CD14-positive monocyte (primary cell): Measurements from ENCODE around the gene SLC30A10. TPM values are rescaled to one million over a fixed set of nuclear protein-coding genes. Genes with fewer than 3 reads are reported as not detected.

ENCODE experiments used
- DNase-seq, 3 donors: peaks; one replicate each; pipeline ENCODE4 v3.0.0-alpha.2; 2011 to 2022
- H2AFZ ChIP-seq: 2 replicates; pipeline ENCODE4 v1.6.0; 2012; ENCODE audit warnings: mild to moderate bottlenecking, low read depth, low read length, inconsistent platforms; ENCODE audit not compliant: insufficient read depth, poor library complexity, severe bottlenecking
- H3K27ac ChIP-seq, 2 donors: 1 replicate in 1 of 2; 2 replicates in 1 of 2; pipeline ENCODE4 v1.5.1; 2012 to 2013; ENCODE audit warnings: low read length in 2 of 2, control low read depth in 1 of 2, inconsistent platforms in 1 of 2, low read depth in 1 of 2, mild to moderate bottlenecking in 1 of 2
- H3K27me3 ChIP-seq, 2 donors: one replicate each; pipeline versions ENCODE4 v1.6.0 to v1.6.1; 2011 to 2013; ENCODE audit warnings: low read length in 2 of 2; ENCODE audit not compliant: control insufficient read depth in 2 of 2, insufficient read depth in 2 of 2
- H3K36me3 ChIP-seq, 2 donors: replicated peaks in 1 of 2; 1 replicate in 1 of 2; 2 replicates in 1 of 2; pipeline versions ENCODE4 v1.5.1 to v1.6.1; 2012 to 2013; ENCODE audit warnings: low read length in 2 of 2, control low read depth in 1 of 2, inconsistent platforms in 1 of 2, mild to moderate bottlenecking in 1 of 2; ENCODE audit not compliant: insufficient read depth in 2 of 2, control insufficient read depth in 1 of 2
- H3K4me1 ChIP-seq, 2 donors: 1 replicate in 1 of 2; 2 replicates in 1 of 2; pipeline versions ENCODE4 v1.5.1 to v1.6.1; 2012 to 2013; ENCODE audit warnings: low read length in 2 of 2, control low read depth in 1 of 2, inconsistent platforms in 1 of 2, mild to moderate bottlenecking in 1 of 2, moderate library complexity in 1 of 2; ENCODE audit not compliant: insufficient read depth in 2 of 2, control insufficient read depth in 1 of 2
- H3K4me2 ChIP-seq: replicated peaks from 2 replicates; pipeline ENCODE3; 2012; ENCODE audit warnings: low read length, moderate library complexity, mild to moderate bottlenecking; ENCODE audit not compliant: poor library complexity, severe bottlenecking; ENCODE audit errors: extremely low read depth
- H3K4me3 ChIP-seq, 3 experiments: fragments of 200-600 bp in 1 of 3; sonication (generic) in 1 of 3; replicated peaks in 1 of 3; 1 replicate in 2 of 3; 2 replicates in 1 of 3; pipeline ENCODE4 v1.5.1; 2011 to 2013; ENCODE audit warnings: low read length in 3 of 3, mild to moderate bottlenecking in 3 of 3, control low read depth in 2 of 3, low read depth in 2 of 3, inconsistent platforms in 1 of 3, moderate library complexity in 1 of 3
- H3K79me2 ChIP-seq: 2 replicates; pipeline ENCODE4 v1.6.0; 2012; ENCODE audit warnings: mild to moderate bottlenecking, control low read depth, inconsistent platforms, low read length, moderate library complexity; ENCODE audit not compliant: insufficient read depth
- H3K9ac ChIP-seq: 2 replicates; pipeline ENCODE4 v1.6.0; 2017; ENCODE audit warnings: low read length, mild to moderate bottlenecking; ENCODE audit not compliant: insufficient read depth, poor library complexity, severe bottlenecking
- H3K9me3 ChIP-seq, 2 donors: replicated peaks in 1 of 2; 1 replicate in 1 of 2; 2 replicates in 1 of 2; pipeline versions ENCODE4 v1.5.1 to v1.6.1; 2012 to 2013; ENCODE audit warnings: low read length in 2 of 2, control low read depth in 1 of 2; ENCODE audit not compliant: control insufficient read depth in 1 of 2, insufficient read depth in 1 of 2
- H4K20me1 ChIP-seq: 2 replicates; pipeline ENCODE4 v1.6.0; 2012; ENCODE audit warnings: mild to moderate bottlenecking, low read length, control low read depth, moderate library complexity; ENCODE audit not compliant: insufficient read depth
- H3K27ac Mint-ChIP-seq, 7 donors: one replicate each; pipeline ENCODE4 v1.8.0; 2020; ENCODE audit warnings: mild to moderate bottlenecking in 7 of 7, mixed read lengths in 7 of 7, moderate library complexity in 6 of 7, inconsistent platforms in 2 of 7
- H3K27me3 Mint-ChIP-seq, 3 donors: one replicate each; pipeline ENCODE4 v1.8.0; 2021 to 2022; ENCODE audit warnings: low read depth in 3 of 3, mild to moderate bottlenecking in 3 of 3, mixed read lengths in 3 of 3, moderate library complexity in 3 of 3, inconsistent platforms in 1 of 3
- H3K36me3 Mint-ChIP-seq, 2 donors: one replicate each; pipeline ENCODE4 v1.8.0; 2020; ENCODE audit warnings: mixed read lengths in 2 of 2, inconsistent platforms in 1 of 2, mild to moderate bottlenecking in 1 of 2
- H3K4me1 Mint-ChIP-seq: one replicate; pipeline ENCODE4 v1.8.0; 2020; ENCODE audit warnings: mild to moderate bottlenecking, mixed read lengths
- H3K4me3 Mint-ChIP-seq, 2 donors: one replicate each; pipeline ENCODE4 v1.8.0; 2020; ENCODE audit warnings: mild to moderate bottlenecking in 2 of 2, mixed read lengths in 2 of 2, moderate library complexity in 1 of 2
- H3K9me3 Mint-ChIP-seq, 7 donors: one replicate each; pipeline ENCODE4 v1.8.0; 2020 to 2022; ENCODE audit warnings: mixed read lengths in 7 of 7, mild to moderate bottlenecking in 6 of 7, moderate library complexity in 6 of 7, inconsistent platforms in 2 of 7
- CTCF ChIP-seq: fragments of 200-600 bp; IDR thresholded peaks from one replicate; pipeline ENCODE4 v1.8.0; 2022; ENCODE audit warnings: antibody characterized with exemption, mild to moderate bottlenecking
- WGBS: methylation state at CpG from one replicate; pipeline ENCODE4 v1.1.5; 2013; ENCODE audit warnings: missing lambda C conversion rate; ENCODE audit not compliant: insufficient coverage; 5-methylcytosine and 5-hydroxymethylcytosine counted together
- intact Hi-C, 2 donors: fragments of 100-400 bp; cut with micrococcal nuclease; formaldehyde crosslinking; loops; one replicate each; pipeline versions ENCODE4 v1.15.0 to v1.15.1; 2023
- polyA plus RNA-seq, 3 donors: library from polyadenylated mRNA; depleted of rRNA in 1 of 3; unstranded in 2 of 3; stranded (reverse) in 1 of 3; fragments of 300-500 nt in 2 of 3; fragments of >200 nt in 1 of 3; fragmentation: Illumina TruSeq in 2 of 3; gene quantifications; 1 replicate in 2 of 3; 2 replicates in 1 of 3; pipeline ENCODE4 v1.2.3, GENCODE V29; 2012 to 2021

Gene SLC30A10
- polyA plus RNA-seq, 3 donors, result not detected

DNA sequence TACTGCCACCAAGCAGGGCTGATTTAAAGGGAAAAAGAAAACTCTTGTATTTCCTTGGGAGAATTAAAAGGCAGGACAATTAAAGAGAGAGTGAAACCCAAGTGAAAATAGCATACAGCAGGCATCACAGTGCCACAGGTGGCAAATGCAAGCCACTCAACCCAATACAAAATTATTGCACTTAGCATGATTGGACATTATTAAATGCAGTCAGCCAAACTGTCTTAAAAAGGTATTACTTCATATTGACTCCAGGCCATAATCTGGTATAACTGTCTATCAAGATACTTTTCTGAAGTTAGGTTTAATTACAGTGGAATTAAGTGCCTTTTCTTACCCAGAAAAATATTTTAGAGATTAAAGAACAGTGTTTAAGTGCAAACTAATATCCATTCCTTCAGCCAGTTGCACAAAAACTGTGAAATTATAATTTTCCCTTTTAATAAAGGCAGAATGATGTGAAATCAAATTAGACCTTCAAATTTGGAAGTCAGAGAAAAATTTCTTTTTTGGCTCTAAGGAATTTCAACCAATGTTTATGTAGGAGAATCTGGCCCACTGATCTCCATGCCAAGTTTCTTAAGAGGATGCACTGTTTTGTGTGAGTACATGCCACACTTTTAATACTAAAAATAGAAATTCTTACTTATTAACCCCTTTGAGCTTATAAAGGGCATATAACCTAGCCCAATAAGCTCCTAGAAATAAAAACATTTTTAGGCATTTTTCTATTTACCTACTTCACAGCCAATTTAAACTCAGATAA, 15.2 kb downstream of the SLC30A10 start:
- H3K36me3 ChIP-seq, result no peaks in the 10 kb centered on the region
- Mint-ChIP-seq H3K27me3 (peaks cover 0 to 8% (median 3%) of the 10 kb centered on the region in 3 donors), H3K36me3 (no peaks in the 10 kb centered on the region), H3K4me1 (peaks cover 7% of the 10 kb centered on the region), H3K9me3 (peaks cover 0 to 2% (median 0%) of the 10 kb centered on the region in 7 donors), H3K4me3 (no peak overlapping the region), H3K27ac (no peak overlapping the region)
- no peaks in the 10 kb centered on the region for H4K20me1 ChIP-seq
- no peak for DNase-seq
- no peak overlapping the region for H3K4me2 ChIP-seq
- no peak overlapping the region for H3K9ac ChIP-seq
- H2AFZ ChIP-seq, result no peak overlapping the region
- no peaks in the 10 kb centered on the region for H3K79me2 ChIP-seq
- no peaks in the 10 kb centered on the region for H3K9me3 ChIP-seq
- intact Hi-C loops, result no loop called here
- no peak overlapping the region for H3K4me3 ChIP-seq
- H3K4me1 ChIP-seq, result peaks cover 3 to 5% of the 10 kb centered on the region in 2 donors
- H3K27me3 ChIP-seq, result no peaks in the 10 kb centered on the region
- no peak overlapping the region for H3K27ac ChIP-seq
- TF ChIP-seq CTCF, result no peak

GRCh38 chr1:219910716-219911115, 17.6 kb downstream of the SLC30A10 start:
- H3K27me3 Mint-ChIP-seq, result peaks cover 0 to 6% (median 0%) of the 10 kb centered on the region in 3 donors
- Histone ChIP-seq H3K27ac (no peak overlapping the region), H3K9ac (no peak overlapping the region), H3K9me3 (no peaks in the 10 kb centered on the region), H3K79me2 (no peaks in the 10 kb centered on the region), H3K4me3 (no peak overlapping the region), H4K20me1 (no peaks in the 10 kb centered on the region), H3K27me3 (no peaks in the 10 kb centered on the region), H3K36me3 (no peaks in the 10 kb centered on the region), H2AFZ (no peak overlapping the region), H3K4me2 (no peak overlapping the region), H3K4me1 (peaks cover 17 to 18% of the 10 kb centered on the region in 2 donors)
- TF ChIP-seq CTCF, result no peak
- WGBS, result 100% methylated on average over 1 of the region's 6 CpGs
- intact Hi-C loops, result no loop called here
- no peak for DNase-seq
- H3K36me3 Mint-ChIP-seq, result no peaks in the 10 kb centered on the region
- no peak overlapping the region for H3K27ac Mint-ChIP-seq
- peaks cover 0 to 5% (median 0%) of the 10 kb centered on the region in 7 donors for H3K9me3 Mint-ChIP-seq
- H3K4me1 Mint-ChIP-seq, result peaks cover 21% of the 10 kb centered on the region
- no peak overlapping the region for H3K4me3 Mint-ChIP-seq
